ENCODE results near the gene DNAH7. TPM values are rescaled to one million over a fixed set of nuclear protein-coding genes. Genes with fewer than 3 reads are reported as not detected.

DNAH7 gene
- total RNA-seq, 1 experiment from 2014 or later: 0.09 TPM

DNA sequence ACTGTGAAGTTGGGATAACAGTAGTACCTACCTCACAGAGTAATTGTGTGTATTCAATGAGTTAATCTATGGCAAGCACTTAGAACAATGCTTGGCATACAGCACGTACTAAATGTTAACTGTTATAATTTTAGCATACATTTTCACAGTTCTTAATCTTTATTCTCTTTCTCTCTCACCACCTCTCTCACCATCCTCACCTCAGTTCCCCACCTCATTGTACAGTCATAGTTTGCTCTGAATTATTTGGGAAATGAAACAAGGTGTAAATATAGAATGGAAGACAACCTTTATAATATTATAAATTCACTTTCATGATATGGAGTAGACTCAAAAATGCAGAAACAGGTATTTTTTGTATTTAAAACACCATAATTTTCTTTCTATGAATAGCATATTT lies 40.0 kb upstream of the DNAH7 start:
- H3K79me1 ChIP-seq (ENCODE audit: insufficient read depth, low read depth, low read length, poor library complexity, severe bottlenecking): no peaks in the 10 kb centered on the region
- no peak overlapping the region for H3K56ac ChIP-seq (ENCODE audit: insufficient read length, low read depth, low read length)
- H4K5ac ChIP-seq (ENCODE audit: insufficient read length, low read depth, low read length): no peak overlapping the region
- H2BK5ac ChIP-seq (ENCODE audit: insufficient read length, low read length): no peak overlapping the region
- H3T11ph ChIP-seq (ENCODE audit: low read length): no peak overlapping the region
- H2AK5ac ChIP-seq (ENCODE audit: insufficient read length, low read length): no peak overlapping the region
- H3K9ac ChIP-seq (ENCODE audit: extremely low read depth, insufficient read length, low read length): no peak overlapping the region
- TF ChIP-seq, protein P1, sequence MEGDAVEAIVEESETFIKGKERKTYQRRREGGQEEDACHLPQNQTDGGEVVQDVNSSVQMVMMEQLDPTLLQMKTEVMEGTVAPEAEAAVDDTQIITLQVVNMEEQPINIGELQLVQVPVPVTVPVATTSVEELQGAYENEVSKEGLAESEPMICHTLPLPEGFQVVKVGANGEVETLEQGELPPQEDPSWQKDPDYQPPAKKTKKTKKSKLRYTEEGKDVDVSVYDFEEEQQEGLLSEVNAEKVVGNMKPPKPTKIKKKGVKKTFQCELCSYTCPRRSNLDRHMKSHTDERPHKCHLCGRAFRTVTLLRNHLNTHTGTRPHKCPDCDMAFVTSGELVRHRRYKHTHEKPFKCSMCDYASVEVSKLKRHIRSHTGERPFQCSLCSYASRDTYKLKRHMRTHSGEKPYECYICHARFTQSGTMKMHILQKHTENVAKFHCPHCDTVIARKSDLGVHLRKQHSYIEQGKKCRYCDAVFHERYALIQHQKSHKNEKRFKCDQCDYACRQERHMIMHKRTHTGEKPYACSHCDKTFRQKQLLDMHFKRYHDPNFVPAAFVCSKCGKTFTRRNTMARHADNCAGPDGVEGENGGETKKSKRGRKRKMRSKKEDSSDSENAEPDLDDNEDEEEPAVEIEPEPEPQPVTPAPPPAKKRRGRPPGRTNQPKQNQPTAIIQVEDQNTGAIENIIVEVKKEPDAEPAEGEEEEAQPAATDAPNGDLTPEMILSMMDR (conservative IDR thresholded peaks at IDR 0.05): no peak
- Mint-ChIP-seq H3K27me3 (ENCODE audit: low read depth) (no peaks in the 10 kb centered on the region), H3K36me3 (ENCODE audit: insufficient read depth in 1 of 3, low read depth in 3 of 3) (no peaks in the 10 kb centered on the region; a peak in 1 of 7 replicates), H3K27ac (no peak overlapping the region), H3K4me3 (no peak overlapping the region), H3K9me3 (no peaks in the 10 kb centered on the region), H3K4me1 (peaks cover 30 to 31% of the 10 kb centered on the region in 2 experiments)
- H2BK12ac ChIP-seq (ENCODE audit: insufficient read length, low read depth, low read length): no peak overlapping the region
- H4K91ac ChIP-seq (ENCODE audit: insufficient read length, low read depth, low read length): no peak overlapping the region
- no peak overlapping the region for H2AFZ ChIP-seq (ENCODE audit: low read length)
- no peak overlapping the region for H2BK15ac ChIP-seq (ENCODE audit: low read depth, low read length)
- 0 out of 2 replicates have a peak, but pooled peaks cover 2% of the 10 kb centered on the region for H3K4me1 ChIP-seq (ENCODE audit: insufficient read depth, low read length)
- H4K8ac ChIP-seq (replicated peaks; ENCODE audit: insufficient read length, low read depth, low read length): no peak overlapping the region
- H3K27me3 ChIP-seq (ENCODE audit: insufficient read depth, low read length): no peaks in the 10 kb centered on the region
- DNase-seq: no peak
- H2BK120ac ChIP-seq (ENCODE audit: low read depth, low read length, poor library complexity, severe bottlenecking): no peak overlapping the region
- no peak overlapping the region for H3K4ac ChIP-seq (ENCODE audit: low read depth, low read length)
- no peak overlapping the region for H3K23ac ChIP-seq (ENCODE audit: insufficient read length, low read depth, low read length)
- H2BK20ac ChIP-seq (ENCODE audit: low read depth, low read length, poor library complexity, severe bottlenecking): no peak overlapping the region
- WGBS (ENCODE audit: extremely low coverage, insufficient read length, low lambda C conversion rate): no CpG with 5 or more reads among the region's 1 CpG
- no peaks in the 10 kb centered on the region for H3K23me2 ChIP-seq (ENCODE audit: insufficient read length, low read depth, low read length, poor library complexity, severe bottlenecking)
- no peaks in the 10 kb centered on the region for H3K9me3 ChIP-seq (ENCODE audit: control insufficient read depth, low read depth, low read length)
- no peaks in the 10 kb centered on the region for H4K20me1 ChIP-seq (ENCODE audit: control insufficient read depth, insufficient read depth, insufficient read length)
- no peak overlapping the region for H3K14ac ChIP-seq (ENCODE audit: insufficient read depth, low read length)
- H3K18ac ChIP-seq (ENCODE audit: insufficient read length, low read depth, low read length): no peak overlapping the region
- no peak overlapping the region for H3K4me2 ChIP-seq (ENCODE audit: insufficient read depth, insufficient read length, low read length)
- H3K79me2 ChIP-seq (ENCODE audit: insufficient read depth, low read length): no peaks in the 10 kb centered on the region
- no peak overlapping the region for H3K27ac ChIP-seq (ENCODE audit: insufficient read length, low read depth, low read length)

All from H9 (cell line).